ENCODE data around the gene PAX8.

GRCh38 chr2:113221846-113222245 lies 56.9 kb downstream of the PAX8 start:
- TF ChIP-seq CTCF (IDR thresholded peaks at IDR 0.05): no peak
- TF ChIP-seq EZH2 (IDR thresholded peaks at IDR 0.05; ENCODE audit: borderline replicate concordance, insufficient read depth, low read depth, low read length, poor library complexity, severe bottlenecking): no peak
